Natural killer cell treated with Interleukin-12 subunit alpha and Interleukin-12 subunit beta and Interleukin-15 and Interleukin-18, amount 100 ng/mL, for 72 hours (primary cell): ENCODE results near the gene XRCC6. TPM values are rescaled to one million over a fixed set of nuclear protein-coding genes. Genes with fewer than 3 reads are reported as not detected.
A peak's percentile ranks its signal among the peaks of the same experiment; 100 is the strongest.
"Not testable (repeated sequence)": the region's sequence is repeated elsewhere in the genome, so short reads cannot be mapped to it uniquely, and the experiment has no call there.

Source experiments
- ATAC-seq, 2 donors: fragments of 150-1000 bp; cut with Tn5 transposase in 1 of 2; sonication (Bioruptor Pico), chemical (Tn5 transposase) in 1 of 2; 2 replicates each; pipeline ENCODE4 v1.10.0; 2021
- DNase-seq: peaks from one replicate; pipeline ENCODE4 v3.0.0; 2022; ENCODE audit warnings: low spot score
- H3K27ac Mint-ChIP-seq, 2 donors: 1 replicate in 1 of 2; 2 replicates in 1 of 2; pipeline ENCODE4 v1.8.0; 2022; ENCODE audit warnings: mixed read lengths in 2 of 2, mild to moderate bottlenecking in 1 of 2, moderate library complexity in 1 of 2
- H3K27me3 Mint-ChIP-seq, 2 donors: 1 replicate in 1 of 2; 2 replicates in 1 of 2; pipeline ENCODE4 v1.8.0; 2022; ENCODE audit warnings: mixed read lengths in 2 of 2
- H3K36me3 Mint-ChIP-seq: one replicate; pipeline ENCODE4 v1.8.0; 2022; ENCODE audit warnings: mixed read lengths
- H3K4me1 Mint-ChIP-seq, 2 donors: 1 replicate in 1 of 2; 2 replicates in 1 of 2; pipeline ENCODE4 v1.8.0; 2022; ENCODE audit warnings: low read depth in 2 of 2, mixed read lengths in 2 of 2, mild to moderate bottlenecking in 1 of 2
- H3K4me3 Mint-ChIP-seq: one replicate; pipeline ENCODE4 v1.8.0; 2022; ENCODE audit warnings: mixed read lengths
- H3K9me3 Mint-ChIP-seq: 2 replicates; pipeline ENCODE4 v1.8.0; 2022; ENCODE audit warnings: mixed read lengths
- total RNA-seq, 2 donors: library from RNA; stranded (reverse); gene quantifications; one replicate each; pipeline ENCODE4 v1.2.3, GENCODE V29; 2022

XRCC6 gene
- total RNA-seq, 2 donors from 2014 or later, result 276 to 305 TPM

DNA sequence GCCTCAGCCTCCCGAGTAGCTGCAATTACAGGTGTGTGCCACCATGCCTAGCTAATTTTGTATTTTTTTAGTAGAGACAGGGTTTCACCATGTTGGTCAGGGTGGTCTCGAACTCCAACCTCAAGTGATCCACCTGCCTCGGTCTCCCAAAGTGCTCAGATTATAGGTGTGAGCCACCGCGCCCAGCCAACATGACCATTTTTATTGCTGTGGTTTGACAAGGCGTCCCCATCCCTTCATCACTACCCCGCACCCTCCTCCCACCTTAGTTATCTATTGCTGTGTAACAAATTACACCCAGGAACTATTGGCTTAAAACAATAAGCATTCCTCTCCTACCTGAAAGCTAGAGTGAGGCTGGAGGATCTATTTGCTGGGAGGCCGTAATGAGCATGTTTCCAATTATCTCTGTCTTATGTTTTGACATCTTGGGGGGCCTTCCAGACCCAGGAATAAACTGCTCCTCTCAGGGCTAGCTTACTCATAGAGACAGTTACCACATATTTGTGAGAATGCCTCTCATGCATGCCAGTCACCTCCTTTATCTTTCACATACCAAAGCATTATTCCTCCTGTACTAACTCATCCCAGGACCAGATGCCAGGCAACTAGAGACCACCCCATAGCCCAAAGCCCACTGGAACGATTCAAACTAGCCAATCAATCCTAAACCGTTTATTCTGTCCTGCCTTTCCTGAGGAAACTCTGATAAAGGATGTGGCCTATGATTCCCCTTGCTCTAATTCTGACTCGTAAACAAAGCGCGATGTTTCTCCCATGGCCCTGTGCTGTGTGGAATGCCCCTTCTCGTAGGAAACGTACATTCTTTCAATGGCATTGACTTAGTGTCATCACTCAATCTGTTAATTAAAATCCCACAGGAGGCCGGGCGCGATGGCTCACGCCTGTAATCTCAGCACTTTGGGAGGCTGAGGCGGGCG lies 48.1 kb downstream of the XRCC6 start:
- Mint-ChIP-seq H3K27ac (no peak overlapping the region), H3K27me3 (no peaks in the 10 kb centered on the region), H3K4me1 (peaks cover 14 to 24% of the 10 kb centered on the region in 2 donors), H3K9me3 (no peaks in the 10 kb centered on the region), H3K36me3 (peaks cover under 1% of the 10 kb centered on the region), H3K4me3 (no peak overlapping the region)
- ATAC-seq (no peak), DNase-seq (no peak)

DNA sequence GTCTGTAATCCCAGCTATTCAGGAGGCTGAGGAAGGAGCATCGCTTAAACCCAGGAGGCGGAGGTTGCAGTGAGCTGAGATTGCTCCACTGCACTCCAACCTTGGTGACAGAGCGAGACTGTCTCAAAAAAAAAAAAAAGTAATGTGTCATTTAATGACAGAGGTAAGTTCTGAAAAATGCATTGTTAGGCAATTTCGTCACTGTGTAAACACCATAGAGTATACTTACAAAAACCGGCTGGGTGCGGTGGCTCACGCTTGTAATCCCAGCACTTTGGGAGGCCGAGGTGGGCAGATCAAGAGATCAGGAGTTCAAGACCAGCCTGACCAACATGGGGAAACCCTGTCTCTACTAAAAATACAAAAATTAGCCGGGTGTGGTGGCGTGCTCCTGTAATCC lies 51.0 kb downstream of the XRCC6 start:
- ATAC-seq, H3K9me3 Mint-ChIP-seq: not testable (repeated sequence)
- H3K4me1 Mint-ChIP-seq, result peaks cover 12 to 18% of the 10 kb centered on the region in 2 donors

DNA sequence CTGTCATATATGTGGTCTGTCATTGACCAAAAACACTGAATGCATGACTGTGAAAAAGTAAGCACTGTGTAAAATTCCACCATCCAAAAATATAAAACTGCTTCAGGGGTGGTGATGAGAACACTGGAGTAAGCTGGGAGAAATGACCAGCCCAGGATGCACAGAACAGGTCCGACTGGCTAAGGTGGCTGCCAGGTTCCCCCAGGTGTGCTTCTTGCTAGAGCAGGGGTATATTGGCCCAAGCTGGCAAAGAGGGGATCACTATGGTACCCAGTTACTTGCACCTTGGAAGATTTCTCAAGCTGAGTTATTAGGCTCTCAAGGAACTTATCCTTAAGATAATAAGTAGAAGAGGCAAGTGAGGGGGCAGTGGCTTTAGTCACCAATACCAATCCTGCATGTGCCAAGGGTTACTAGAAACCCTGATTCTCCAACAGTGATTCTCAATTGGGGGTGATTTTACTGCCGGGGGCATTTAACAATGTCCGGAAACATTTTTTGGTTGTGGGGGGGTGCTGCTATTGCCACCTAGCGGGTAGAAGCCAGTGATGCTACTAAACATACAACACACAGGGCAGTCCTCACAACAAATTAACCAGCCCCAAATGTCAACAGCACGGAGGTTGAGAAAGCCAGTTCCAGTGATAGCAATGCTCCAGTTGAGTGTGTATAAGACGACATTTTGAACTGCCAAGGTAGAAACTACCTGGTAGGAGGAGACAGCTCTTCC lies 51.9 kb downstream of the XRCC6 start:
- H3K27me3 Mint-ChIP-seq, result no peaks in the 10 kb centered on the region
- ATAC-seq (no peak), DNase-seq (no peak)
- no peak overlapping the region for H3K4me3 Mint-ChIP-seq
- no peak overlapping the region for H3K27ac Mint-ChIP-seq
- H3K9me3 Mint-ChIP-seq, result no peaks in the 10 kb centered on the region
- H3K4me1 Mint-ChIP-seq, result peaks cover 7 to 17% of the 10 kb centered on the region in 2 donors
- H3K36me3 Mint-ChIP-seq, result peaks cover 6% of the 10 kb centered on the region

More for the DNA sequence above, 51.0 kb downstream of the XRCC6 start:
- not testable (repeated sequence) for H3K4me3 Mint-ChIP-seq, DNase-seq, H3K27me3 Mint-ChIP-seq, H3K36me3 Mint-ChIP-seq, H3K27ac Mint-ChIP-seq

DNA sequence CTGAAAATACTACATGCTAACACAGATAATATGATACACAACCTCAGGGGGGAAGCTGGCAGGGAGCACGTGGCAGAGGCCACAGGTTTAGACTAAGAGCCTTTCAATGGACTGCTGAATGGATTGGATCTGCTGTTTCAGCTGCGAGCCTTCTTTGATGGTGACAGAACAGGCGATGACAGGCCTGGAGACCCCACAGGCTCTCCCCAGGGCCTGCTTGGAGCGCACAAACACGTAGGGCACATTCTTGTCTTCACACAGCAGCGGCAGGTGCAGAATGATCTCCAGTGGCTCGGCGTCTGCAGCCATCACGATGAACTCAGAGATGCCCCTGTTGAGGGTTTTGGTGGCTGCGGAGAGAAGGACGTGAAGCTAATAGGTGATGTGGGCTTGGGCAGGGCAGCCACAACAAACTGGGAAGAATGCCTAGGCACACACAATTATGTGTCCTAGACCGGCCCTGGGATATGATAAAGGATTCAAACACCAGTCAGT lies 53.8 kb downstream of the XRCC6 start:
- H3K4me1 Mint-ChIP-seq, result peaks cover 7 to 15% of the 10 kb centered on the region in 2 donors
- no peak overlapping the region for H3K27ac Mint-ChIP-seq
- no peak for DNase-seq
- no peaks in the 10 kb centered on the region for H3K9me3 Mint-ChIP-seq
- no peaks in the 10 kb centered on the region for H3K27me3 Mint-ChIP-seq
- no peak overlapping the region for H3K4me3 Mint-ChIP-seq
- no peak for ATAC-seq
- peaks cover 7% of the 10 kb centered on the region for H3K36me3 Mint-ChIP-seq

DNA sequence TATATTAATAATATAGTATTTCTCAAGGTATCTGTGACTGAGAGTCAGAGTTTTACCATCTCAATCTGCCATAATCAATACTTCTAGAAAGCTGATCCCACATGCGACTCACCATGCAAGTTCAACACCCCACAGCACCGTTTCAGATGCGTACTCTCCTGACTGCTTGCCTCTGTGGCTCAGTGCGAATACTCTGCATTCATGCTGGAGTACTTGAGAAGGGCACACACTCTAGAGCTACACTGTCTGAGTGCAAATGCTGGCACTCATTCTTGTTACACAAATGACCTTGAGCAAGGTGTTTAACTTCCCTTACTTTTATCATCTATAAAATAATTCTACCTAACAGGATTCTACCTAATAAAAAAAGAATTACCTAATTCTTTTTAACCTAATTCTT lies 55.0 kb downstream of the XRCC6 start:
- no peaks in the 10 kb centered on the region for H3K27me3 Mint-ChIP-seq
- H3K4me1 Mint-ChIP-seq, result peaks cover 11 to 18% of the 10 kb centered on the region in 2 donors
- peak overlapping the region in 1 of 2 donors; percentile 8 for H3K27ac Mint-ChIP-seq
- H3K36me3 Mint-ChIP-seq, result peaks cover 7% of the 10 kb centered on the region
- H3K9me3 Mint-ChIP-seq, result no peaks in the 10 kb centered on the region
- ATAC-seq, result no peak
- H3K4me3 Mint-ChIP-seq, result no peak overlapping the region
- DNase-seq, result no peak

DNA sequence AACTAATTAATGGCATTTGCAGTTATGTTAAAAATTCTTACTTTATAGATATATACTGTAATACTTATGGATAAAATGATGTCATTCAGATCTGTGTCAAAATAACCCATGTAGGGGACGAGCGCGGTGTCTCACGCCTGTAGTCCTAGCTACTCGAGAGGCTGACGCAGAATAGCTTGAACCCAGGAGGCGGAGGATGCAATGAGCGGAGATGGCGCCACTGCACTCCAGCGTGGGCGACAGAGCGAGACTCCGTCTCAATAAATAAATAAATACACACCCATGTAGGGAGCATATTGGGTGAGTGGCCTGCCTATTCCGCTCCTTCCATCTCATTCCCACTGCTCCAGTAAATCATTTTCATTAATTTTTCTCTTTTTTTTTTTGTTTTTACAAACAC lies 60.5 kb downstream of the XRCC6 start:
- Mint-ChIP-seq H3K4me1 (peaks cover 15 to 16% of the 10 kb centered on the region in 2 donors), H3K4me3 (peak overlapping the region; percentile 100), H3K27ac (peak overlapping the region; percentile 92 to 97), H3K27me3 (no peaks in the 10 kb centered on the region), H3K9me3 (no peaks in the 10 kb centered on the region), H3K36me3 (peaks cover 7% of the 10 kb centered on the region)
- ATAC-seq, result peak; percentile 43 to 47
- DNase-seq, result no peak

DNA sequence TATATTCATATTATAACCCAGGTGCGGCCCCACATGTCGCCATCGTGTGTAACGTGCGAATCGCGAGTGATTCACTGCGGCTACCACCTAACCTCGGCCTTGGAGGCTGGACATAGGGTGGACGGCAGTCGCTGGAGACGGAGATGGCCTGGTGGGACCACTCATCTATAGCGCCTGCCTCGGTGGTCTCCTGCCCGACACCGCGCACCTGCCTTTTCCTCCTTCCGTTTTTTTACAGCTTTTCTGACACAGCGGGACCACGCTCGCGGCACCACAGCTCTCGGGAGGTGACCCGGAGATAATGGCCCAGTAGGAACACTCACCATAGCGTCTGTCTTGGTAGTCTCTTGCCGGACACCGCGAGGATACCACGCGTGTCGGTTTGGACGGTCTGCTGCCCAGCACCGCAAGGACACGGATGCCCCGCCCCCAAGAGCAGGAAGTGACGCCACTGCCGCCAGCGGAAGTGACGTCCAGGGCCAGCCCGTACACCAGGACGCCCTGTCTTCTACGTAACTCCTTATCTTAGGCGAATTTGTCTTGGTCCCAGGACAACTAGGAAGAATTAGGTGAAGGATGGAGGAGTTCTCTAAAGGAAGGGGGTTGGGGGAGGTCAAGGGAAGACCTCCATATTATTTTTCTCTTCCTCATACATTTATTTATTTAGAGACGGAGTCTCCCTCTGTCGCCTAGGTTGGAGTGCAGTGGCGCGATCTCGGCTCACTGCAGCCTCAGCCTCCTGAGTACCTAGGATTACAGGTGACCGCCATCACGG lies 61.1 kb downstream of the XRCC6 start:
- DNase-seq, result peak; percentile 89
- Mint-ChIP-seq H3K36me3 (peaks cover 7% of the 10 kb centered on the region), H3K4me3 (peak overlapping the region; percentile 100), H3K27ac (peak overlapping the region; percentile 92 to 97), H3K9me3 (no peaks in the 10 kb centered on the region), H3K27me3 (no peaks in the 10 kb centered on the region), H3K4me1 (peaks cover 16 to 17% of the 10 kb centered on the region in 2 donors)
- peak; percentile 95 to 98 for ATAC-seq

DNA sequence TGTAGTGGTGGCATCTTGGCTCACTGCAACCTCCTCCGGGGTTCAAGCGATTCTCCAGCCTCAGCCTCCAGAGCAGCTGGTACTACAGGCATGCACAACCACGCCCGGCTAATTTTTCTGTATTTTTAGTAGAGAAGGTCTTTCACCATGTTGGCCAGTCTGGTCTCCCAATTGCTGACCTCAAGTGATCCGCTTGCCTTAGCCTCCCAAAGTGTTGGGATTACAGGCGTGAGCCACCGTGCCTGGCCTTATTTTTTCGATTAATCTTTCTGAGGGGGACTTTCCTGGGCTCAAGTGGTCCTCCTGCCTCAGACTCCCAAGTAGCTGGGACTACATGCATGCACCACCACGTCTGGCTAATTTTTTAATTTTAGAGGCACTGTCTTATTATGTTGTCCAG lies 62.0 kb downstream of the XRCC6 start:
- DNase-seq, result no peak
- Mint-ChIP-seq H3K27ac (peak overlapping the region; percentile 92 to 97), H3K4me3 (peak overlapping the region; percentile 100), H3K4me1 (peaks cover 19 to 26% of the 10 kb centered on the region in 2 donors), H3K36me3 (no peaks in the 10 kb centered on the region), H3K27me3 (no peaks in the 10 kb centered on the region), H3K9me3 (no peaks in the 10 kb centered on the region)
- no peak for ATAC-seq

DNA sequence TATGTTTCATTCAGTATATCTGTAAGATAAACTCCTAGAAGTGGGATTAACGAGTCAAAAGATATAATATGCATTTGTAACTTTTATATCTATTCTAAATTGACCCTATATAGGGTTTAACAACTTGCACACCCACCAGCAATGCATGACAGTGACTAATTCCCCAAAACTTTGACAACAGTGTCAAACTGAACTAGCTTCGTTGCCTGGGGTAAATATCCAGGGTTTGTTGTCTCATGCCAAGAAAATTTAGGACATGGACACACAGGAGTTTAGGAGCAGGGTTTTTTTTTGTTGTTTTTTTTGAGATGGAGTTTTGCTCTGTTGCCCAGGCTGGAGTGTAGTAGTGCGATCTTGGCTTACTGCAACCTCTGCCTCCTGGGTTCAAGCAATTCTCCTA lies 62.5 kb downstream of the XRCC6 start:
- peaks cover 18 to 29% of the 10 kb centered on the region in 2 donors for H3K4me1 Mint-ChIP-seq
- no peak for ATAC-seq

DNA sequence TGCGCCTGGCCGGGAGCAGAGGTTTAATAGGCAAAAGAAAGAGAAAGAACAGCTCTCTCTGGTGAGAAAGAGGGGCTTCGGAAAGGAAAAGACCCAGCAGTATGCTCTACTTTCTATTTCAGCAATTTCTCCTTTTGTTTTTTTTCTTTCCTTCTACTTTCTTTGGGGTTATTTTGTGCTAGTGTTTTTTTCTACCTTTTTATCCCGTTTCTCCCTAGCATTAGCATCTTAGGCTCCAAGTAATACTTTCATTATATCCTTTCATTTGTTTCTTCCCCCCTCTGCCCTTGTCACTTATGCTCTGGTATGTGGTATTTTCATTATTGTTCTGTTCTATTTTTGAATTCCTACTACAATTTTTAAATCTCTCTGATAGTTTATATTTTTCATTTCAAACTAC lies 63.1 kb downstream of the XRCC6 start:
- Mint-ChIP-seq H3K4me3 (no peak overlapping the region), H3K9me3 (no peaks in the 10 kb centered on the region), H3K27ac (peak overlapping the region in 1 of 2 donors; percentile 38), H3K4me1 (peaks cover 22 to 33% of the 10 kb centered on the region in 2 donors), H3K36me3 (no peaks in the 10 kb centered on the region), H3K27me3 (no peaks in the 10 kb centered on the region)
- no peak for DNase-seq
- no peak for ATAC-seq

More for the DNA sequence above, 62.5 kb downstream of the XRCC6 start:
- no peaks in the 10 kb centered on the region for H3K36me3 Mint-ChIP-seq
- no peak for DNase-seq
- no peaks in the 10 kb centered on the region for H3K27me3 Mint-ChIP-seq
- H3K27ac Mint-ChIP-seq, result peak overlapping the region in 1 of 2 donors; percentile 97
- H3K4me3 Mint-ChIP-seq, result peak overlapping the region; percentile 42
- no peaks in the 10 kb centered on the region for H3K9me3 Mint-ChIP-seq

DNA sequence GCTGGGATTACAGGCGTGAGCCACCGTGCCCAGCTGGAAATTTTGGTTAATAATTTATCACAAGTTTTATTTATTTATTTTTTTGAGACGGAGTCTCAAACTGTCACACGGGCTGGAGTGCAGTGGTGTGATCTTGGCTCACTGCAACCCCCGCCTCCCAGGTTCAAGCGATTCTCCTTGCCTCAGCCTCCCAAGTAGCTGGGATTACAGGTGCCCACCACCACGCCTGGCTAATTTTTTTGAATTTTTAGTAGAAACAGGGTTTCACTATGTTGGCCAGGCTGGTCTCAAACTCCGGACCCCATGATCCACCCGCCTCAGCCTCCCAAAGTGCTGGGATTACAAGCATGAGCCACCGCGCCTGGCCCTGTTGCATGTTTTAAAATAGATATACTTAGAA lies 65.8 kb downstream of the XRCC6 start:
- H3K9me3 Mint-ChIP-seq, DNase-seq, H3K27me3 Mint-ChIP-seq, ATAC-seq, H3K36me3 Mint-ChIP-seq: not testable (repeated sequence)
- H3K4me1 Mint-ChIP-seq, result peaks cover 22 to 27% of the 10 kb centered on the region in 2 donors
- peak overlapping the region; percentile 91 for H3K4me3 Mint-ChIP-seq
- H3K27ac Mint-ChIP-seq, result peak overlapping the region; percentile 95 to 98

DNA sequence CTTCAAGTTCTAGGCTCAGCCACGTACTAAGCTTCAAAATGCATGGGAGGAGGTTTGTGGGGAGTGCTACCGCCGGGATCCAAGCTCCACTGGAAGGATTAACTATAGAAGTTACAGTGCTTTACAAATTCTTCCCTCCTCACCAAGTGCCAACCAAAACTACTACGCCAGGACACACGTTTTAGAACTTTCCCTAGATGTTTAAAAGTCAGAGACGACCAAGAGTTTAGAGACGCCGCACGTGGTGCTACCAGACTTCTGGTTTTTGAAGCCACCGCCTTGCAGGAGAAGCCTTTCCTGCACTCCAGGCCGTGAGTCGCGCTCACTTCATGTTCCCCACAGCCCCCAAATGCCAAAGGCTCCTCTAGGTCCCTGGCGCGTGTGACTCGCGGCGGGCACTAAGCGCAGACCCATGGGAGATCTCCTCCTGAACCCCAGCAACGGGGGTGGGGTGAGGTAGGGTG lies 66.8 kb downstream of the XRCC6 start:
- Mint-ChIP-seq H3K4me3 (peak overlapping the region; percentile 91), H3K9me3 (no peaks in the 10 kb centered on the region), H3K4me1 (peaks cover 17 to 23% of the 10 kb centered on the region in 2 donors), H3K27me3 (no peaks in the 10 kb centered on the region), H3K36me3 (no peaks in the 10 kb centered on the region), H3K27ac (peak overlapping the region; percentile 95 to 98)
- no peak for DNase-seq
- peak; percentile 12 to 47 for ATAC-seq
